Keratinocyte (primary cell): ENCODE data around the gene MYPOP. TPM values are rescaled to one million over a fixed set of nuclear protein-coding genes. Genes with fewer than 3 reads are reported as not detected.

ENCODE experiments used
- DNase-seq: peaks from one replicate; pipeline ENCODE4 v3.0.0-alpha.2; 2011; ENCODE audit warnings: low read depth, missing footprints, low spot score
- FAIRE-seq: peaks from 2 replicates; lab custom pipeline; 2011; peaks lifted over from hg19 to GRCh38; lab: Jason Lieb, UNC
- H2AFZ ChIP-seq: 2 replicates; pipeline ENCODE4 v1.6.0; 2012; ENCODE audit warnings: low read length, control low read depth, inconsistent platforms; ENCODE audit not compliant: control insufficient read depth
- H3K27ac ChIP-seq: 2 replicates; pipeline ENCODE4 v1.5.1; 2011; ENCODE audit warnings: low read length; ENCODE audit not compliant: control insufficient read depth, insufficient read depth
- H3K27me3 ChIP-seq: 3 replicates; pipeline ENCODE4 v1.6.0; 2011; ENCODE audit warnings: low read length; ENCODE audit not compliant: control insufficient read depth, insufficient read depth; ENCODE audit errors: extremely low read depth
- H3K36me3 ChIP-seq, 2 experiments: 2 replicates in 1 of 2; 3 replicates in 1 of 2; pipeline ENCODE4 v1.5.1; 2011; ENCODE audit warnings: low read length in 2 of 2, mild to moderate bottlenecking in 1 of 2; ENCODE audit not compliant: control insufficient read depth in 2 of 2, insufficient read depth in 2 of 2; ENCODE audit errors: extremely low read depth in 1 of 2
- H3K4me1 ChIP-seq: 3 replicates; pipeline ENCODE4 v1.5.1; 2011; ENCODE audit warnings: low read length; ENCODE audit not compliant: control insufficient read depth, insufficient read depth; ENCODE audit errors: extremely low read depth
- H3K4me2 ChIP-seq: 3 replicates; pipeline ENCODE4 v1.6.0; 2011; ENCODE audit warnings: low read depth, low read length; ENCODE audit not compliant: control insufficient read depth, insufficient read depth; ENCODE audit errors: extremely low read depth
- H3K4me3 ChIP-seq, 3 experiments: fragments of 200-600 bp in 1 of 3; sonication (generic) in 1 of 3; 2 replicates in 2 of 3; 3 replicates in 1 of 3; pipeline ENCODE4 v1.5.1; 2011 to 2016; ENCODE audit warnings: low read length in 3 of 3, mild to moderate bottlenecking in 3 of 3, control low read depth in 2 of 3, inconsistent platforms in 1 of 3, low read depth in 1 of 3, mixed read lengths in 1 of 3, mixed run types in 1 of 3, moderate library complexity in 1 of 3; ENCODE audit not compliant: control insufficient read depth in 2 of 3, insufficient read depth in 2 of 3; ENCODE audit errors: extremely low read depth in 1 of 3
- H3K79me2 ChIP-seq: 2 replicates; pipeline ENCODE4 v1.6.0; 2012; ENCODE audit warnings: low read length; ENCODE audit not compliant: control insufficient read depth, insufficient read depth
- H3K9ac ChIP-seq: 3 replicates; pipeline ENCODE4 v1.6.0; 2011; ENCODE audit warnings: low read length; ENCODE audit not compliant: control insufficient read depth, insufficient read depth; ENCODE audit errors: extremely low read depth
- H3K9me1 ChIP-seq: 3 replicates; pipeline ENCODE4 v1.6.0; 2011; ENCODE audit warnings: low read length; ENCODE audit not compliant: control insufficient read depth, insufficient read depth; ENCODE audit errors: extremely low read depth
- H3K9me3 ChIP-seq: 2 replicates; pipeline ENCODE4 v1.5.1; 2012; ENCODE audit warnings: low read depth, low read length; ENCODE audit not compliant: control insufficient read depth
- H4K20me1 ChIP-seq: 3 replicates; pipeline ENCODE4 v1.6.0; 2011; ENCODE audit warnings: low read length; ENCODE audit not compliant: control insufficient read depth, insufficient read depth; ENCODE audit errors: extremely low read depth
- EZH2 ChIP-seq: IDR thresholded peaks from one replicate; pipeline ENCODE4 v1.6.1; 2012; ENCODE audit warnings: inconsistent platforms, mild to moderate bottlenecking, low read length, moderate library complexity
- dilution Hi-C: fragments of 300-500 bp; cut with MboI; formaldehyde crosslinking; loops from one replicate; pipeline ENCODE4 v1.7.0; 2020; ENCODE audit warnings: low sequenced_read_pairs; ENCODE audit not compliant: extremely low pct_ligation_motif_present
- polyA plus RNA-seq, 5 experiments: library from polyadenylated mRNA; depleted of rRNA in 3 of 5; stranded (reverse) in 3 of 5; stranded (forward) in 1 of 5; unstranded in 1 of 5; fragments of >200 nt; gene quantifications; 1 replicate in 1 of 5; 2 replicates in 3 of 5; 3 replicates in 1 of 5; pipeline versions ENCODE4 v1.2.1 to v1.2.3, GENCODE V29; 2011 to 2012; ENCODE audit warnings: missing spikeins in 2 of 5, low read depth in 1 of 5, low replicate concordance in 1 of 5
- TF ChIP-seq, protein P1 (sequence below), 3 experiments: IDR thresholded peaks in 1 of 3; conservative IDR thresholded peaks in 1 of 3; optimal IDR thresholded peaks in 1 of 3; 2 replicates in 2 of 3; 3 replicates in 1 of 3; pipeline versions ENCODE3 to v1.5.1; 2011; ENCODE audit warnings: low read length in 3 of 3, mild to moderate bottlenecking in 3 of 3, moderate library complexity in 2 of 3, control low read depth in 1 of 3, inconsistent platforms in 1 of 3; ENCODE audit not compliant: insufficient read depth in 2 of 3; ENCODE audit errors: extremely low read depth in 1 of 3

MYPOP gene
- polyA plus RNA-seq, 1 donor (not counting 4 experiments of a cell fraction or from before 2014, with no cell fraction given), result 1.3 TPM

- H3K27ac ChIP-seq, result peak overlapping the region; percentile 10
- H3K4me3 ChIP-seq, result peak overlapping the region; percentile 71 to 81 (median 79)
- no peaks in the 10 kb centered on the region for H3K9me3 ChIP-seq
- no peaks in the 10 kb centered on the region for H3K27me3 ChIP-seq
- DNase-seq (peak; percentile 85), FAIRE-seq (peak; percentile 63)
- H3K9me1 ChIP-seq, result no peaks in the 10 kb centered on the region
- no peaks in the 10 kb centered on the region for H4K20me1 ChIP-seq
- peak overlapping the region; percentile 81 for H3K4me2 ChIP-seq
- peaks cover 6 to 7% of the 10 kb centered on the region in 2 experiments for H3K36me3 ChIP-seq
- H3K9ac ChIP-seq, result peak overlapping the region; percentile 43
- peak overlapping the region; percentile 96 for H2AFZ ChIP-seq
- TF ChIP-seq, protein P1, sequence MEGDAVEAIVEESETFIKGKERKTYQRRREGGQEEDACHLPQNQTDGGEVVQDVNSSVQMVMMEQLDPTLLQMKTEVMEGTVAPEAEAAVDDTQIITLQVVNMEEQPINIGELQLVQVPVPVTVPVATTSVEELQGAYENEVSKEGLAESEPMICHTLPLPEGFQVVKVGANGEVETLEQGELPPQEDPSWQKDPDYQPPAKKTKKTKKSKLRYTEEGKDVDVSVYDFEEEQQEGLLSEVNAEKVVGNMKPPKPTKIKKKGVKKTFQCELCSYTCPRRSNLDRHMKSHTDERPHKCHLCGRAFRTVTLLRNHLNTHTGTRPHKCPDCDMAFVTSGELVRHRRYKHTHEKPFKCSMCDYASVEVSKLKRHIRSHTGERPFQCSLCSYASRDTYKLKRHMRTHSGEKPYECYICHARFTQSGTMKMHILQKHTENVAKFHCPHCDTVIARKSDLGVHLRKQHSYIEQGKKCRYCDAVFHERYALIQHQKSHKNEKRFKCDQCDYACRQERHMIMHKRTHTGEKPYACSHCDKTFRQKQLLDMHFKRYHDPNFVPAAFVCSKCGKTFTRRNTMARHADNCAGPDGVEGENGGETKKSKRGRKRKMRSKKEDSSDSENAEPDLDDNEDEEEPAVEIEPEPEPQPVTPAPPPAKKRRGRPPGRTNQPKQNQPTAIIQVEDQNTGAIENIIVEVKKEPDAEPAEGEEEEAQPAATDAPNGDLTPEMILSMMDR (optimal IDR thresholded peaks at IDR 0.05 in 1 of 3, IDR thresholded peaks at IDR 0.05 in 1 of 3, conservative IDR thresholded peaks at IDR 0.05 in 1 of 3; ENCODE audit: extremely low read depth in 1 of 3, insufficient read depth in 2 of 3, low read length in 3 of 3), result no peak
- no peak for TF ChIP-seq EZH2
- peaks cover 6% of the 10 kb centered on the region for H3K4me1 ChIP-seq
- dilution Hi-C loops, result no loop called here
- H3K79me2 ChIP-seq, result peaks cover 2% of the 10 kb centered on the region
Measured at GRCh38 chr19:45902651-45903625, 525 bp upstream of the MYPOP start.

GRCh38 chr19:45901432-45901911 lies 941 bp downstream of the MYPOP start:
- H3K9me1 ChIP-seq, result no peaks in the 10 kb centered on the region
- no peak overlapping the region for H3K27ac ChIP-seq
- H3K36me3 ChIP-seq, result peaks cover 6 to 7% of the 10 kb centered on the region in 2 experiments
- H4K20me1 ChIP-seq, result no peaks in the 10 kb centered on the region
- H3K79me2 ChIP-seq, result peaks cover 2% of the 10 kb centered on the region
- H3K4me2 ChIP-seq, result peak overlapping the region; percentile 74
- H3K9me3 ChIP-seq, result no peaks in the 10 kb centered on the region
- no peak for DNase-seq
- TF ChIP-seq, protein P1 (optimal IDR thresholded peaks at IDR 0.05 in 1 of 3, IDR thresholded peaks at IDR 0.05 in 1 of 3, conservative IDR thresholded peaks at IDR 0.05 in 1 of 3; ENCODE audit: extremely low read depth in 1 of 3, insufficient read depth in 2 of 3, low read length in 3 of 3), result no peak
- TF ChIP-seq EZH2, result no peak
- peak overlapping the region; percentile 60 for H2AFZ ChIP-seq
- dilution Hi-C loops, result no loop called here
- H3K4me1 ChIP-seq, result peaks cover 6% of the 10 kb centered on the region
- peak overlapping the region; percentile 81 to 94 (median 90) for H3K4me3 ChIP-seq
- no peak for FAIRE-seq
- H3K9ac ChIP-seq, result peak overlapping the region; percentile 79
- no peaks in the 10 kb centered on the region for H3K27me3 ChIP-seq
